Iris pigment epithelial cell (primary cell): Measurements from ENCODE around the gene LUC7L2.
"Not testable (repeated sequence)": the region's sequence is repeated elsewhere in the genome, so short reads cannot be mapped to it uniquely, and the experiment has no call there.

ENCODE experiments used
- DNase-seq: peaks from one replicate; pipeline ENCODE4 v3.0.0-alpha.2; 2011; ENCODE audit warnings: low read depth

LUC7L2 gene

DNA sequence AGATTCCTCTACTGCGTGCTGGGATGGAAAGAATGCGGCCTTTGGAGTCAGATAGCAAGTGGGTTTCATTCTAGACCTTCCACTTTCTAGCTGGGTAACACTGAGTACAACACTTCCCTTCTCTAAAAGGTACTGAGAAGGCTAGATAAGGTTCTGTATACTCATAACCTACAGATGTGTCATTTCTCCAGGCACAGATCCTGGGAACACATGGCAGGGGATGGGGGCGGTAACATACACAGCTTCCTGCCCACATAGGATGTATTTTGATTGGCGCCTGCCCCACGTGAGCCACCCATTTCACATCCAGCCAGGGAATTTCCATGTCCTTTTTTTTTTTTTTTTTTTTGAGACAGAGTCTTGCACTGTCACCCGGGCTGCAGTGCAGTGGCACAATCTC lies 91.9 kb downstream of the LUC7L2 start:
- DNase-seq = peak; percentile 46

- DNase-seq = peak; percentile 47
Observed at GRCh38 chr7:139452958-139453672, 93.4 kb downstream of the LUC7L2 start.

GRCh38 chr7:139453673-139454321 lies 94.1 kb downstream of the LUC7L2 start:
- no peak for DNase-seq

- DNase-seq = no peak
Observed at GRCh38 chr7:139455789-139456188, 96.1 kb downstream of the LUC7L2 start.

GRCh38 chr7:139456511-139456910 lies 96.8 kb downstream of the LUC7L2 start:
- no peak for DNase-seq

- DNase-seq = peak; percentile 23
Observed at GRCh38 chr7:139457153-139457946, 97.7 kb downstream of the LUC7L2 start.

DNA sequence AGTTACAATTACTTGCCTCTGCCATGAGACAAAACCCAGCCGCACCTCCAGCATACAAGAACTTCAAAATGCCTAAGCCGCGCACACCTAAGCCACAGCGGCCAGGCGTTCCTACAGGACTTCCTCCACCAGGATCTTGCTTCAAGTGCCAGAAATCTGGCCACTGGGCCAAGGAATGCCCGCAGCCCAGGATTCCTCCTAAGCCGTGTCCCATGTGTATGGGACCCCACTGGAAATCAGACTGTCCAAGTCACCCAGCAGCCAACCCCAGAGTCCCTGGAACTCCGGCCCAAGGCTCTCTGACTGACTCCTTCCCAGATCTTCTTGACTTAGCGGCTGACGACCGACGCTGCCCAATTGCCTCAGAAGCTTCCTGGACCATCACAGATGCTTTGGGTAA lies 103.7 kb downstream of the LUC7L2 start:
- not testable (repeated sequence) for DNase-seq

GRCh38 chr7:139464511-139464910 lies 104.8 kb downstream of the LUC7L2 start:
- DNase-seq = not testable (repeated sequence)

- DNase-seq = not testable (repeated sequence)
Observed at GRCh38 chr7:139465072-139465471, 105.4 kb downstream of the LUC7L2 start.

DNA sequence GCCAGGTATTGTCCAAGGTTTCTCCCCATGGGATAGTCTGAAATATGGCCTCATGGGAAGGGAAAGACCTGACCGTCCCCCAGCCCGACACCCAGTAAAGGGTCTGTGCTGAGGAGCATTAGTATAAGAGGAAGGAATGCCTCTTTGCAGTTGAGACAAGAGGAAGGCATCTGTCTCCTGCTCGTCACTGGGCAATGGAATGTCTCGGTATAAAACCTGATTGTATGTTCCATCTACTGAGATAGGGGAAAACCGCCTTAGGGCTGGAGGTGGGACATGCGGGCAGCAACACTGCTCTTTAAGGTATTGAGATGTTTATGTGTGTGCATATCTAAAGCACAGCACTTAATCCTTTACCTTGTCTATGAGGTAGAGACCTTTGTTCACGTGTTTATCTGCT lies 108.0 kb downstream of the LUC7L2 start:
- DNase-seq = not testable (repeated sequence)

DNA sequence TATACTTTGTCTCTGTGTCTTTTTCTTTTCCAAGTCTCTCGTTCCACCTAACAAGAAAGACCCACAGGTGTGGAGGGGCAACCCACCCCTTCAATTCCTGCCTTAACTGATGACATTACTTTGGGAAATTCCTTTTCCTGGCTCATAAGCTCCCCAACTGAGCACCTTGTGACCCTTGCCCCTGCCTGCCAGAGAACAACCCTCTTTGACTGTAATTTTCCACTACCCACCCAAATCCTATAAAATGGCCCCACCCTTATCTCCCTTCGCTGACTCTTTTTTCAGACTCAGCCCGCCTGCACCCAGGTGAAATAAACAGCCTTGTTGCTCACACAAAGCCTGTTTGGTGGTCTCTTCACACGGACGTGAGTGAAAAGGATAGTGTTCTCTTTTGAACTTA lies 108.6 kb downstream of the LUC7L2 start:
- not testable (repeated sequence) for DNase-seq

GRCh38 chr7:139471740-139472353 lies 112.2 kb downstream of the LUC7L2 start:
- DNase-seq = peak; percentile 66
